ENCODE measurements around the gene IL1RAPL2. TPM values are rescaled to one million over a fixed set of nuclear protein-coding genes. Genes with fewer than 3 reads are reported as not detected.
"Not testable (repeated sequence)": the region's sequence is repeated elsewhere in the genome, so short reads cannot be mapped to it uniquely, and the experiment has no call there.

Gene IL1RAPL2
- total RNA-seq, 1 experiment from 2014 or later = not detected

GRCh38 chrX:105701310-105702052 lies 1135.5 kb downstream of the IL1RAPL2 start:
- DNase-seq (ENCODE audit: low read depth) = no peak

- no peak for DNase-seq (ENCODE audit: low read depth)
Observed at GRCh38 chrX:105703876-105704275, 1137.9 kb downstream of the IL1RAPL2 start.

GRCh38 chrX:105706041-105706440 lies 1140.0 kb downstream of the IL1RAPL2 start:
- no peak for DNase-seq (ENCODE audit: low read depth)

GRCh38 chrX:105711805-105712204 lies 1145.8 kb downstream of the IL1RAPL2 start:
- no peak for DNase-seq (ENCODE audit: low read depth)

GRCh38 chrX:105715746-105716145 lies 1149.7 kb downstream of the IL1RAPL2 start:
- DNase-seq (ENCODE audit: low read depth) = no peak

GRCh38 chrX:105723966-105724735 lies 1158.2 kb downstream of the IL1RAPL2 start:
- no peak for DNase-seq (ENCODE audit: low read depth)

GRCh38 chrX:105725228-105725627 lies 1159.2 kb downstream of the IL1RAPL2 start:
- no peak for DNase-seq (ENCODE audit: low read depth)

GRCh38 chrX:105738162-105738561 lies 1172.2 kb downstream of the IL1RAPL2 start:
- no peak for DNase-seq (ENCODE audit: low read depth)

GRCh38 chrX:105744291-105744690 lies 1178.3 kb downstream of the IL1RAPL2 start:
- no peak for DNase-seq (ENCODE audit: low read depth)

- DNase-seq (ENCODE audit: low read depth) = no peak
Observed at GRCh38 chrX:105744946-105745345, 1178.9 kb downstream of the IL1RAPL2 start.

- DNase-seq (ENCODE audit: low read depth) = no peak
Observed at GRCh38 chrX:105745863-105746262, 1179.9 kb downstream of the IL1RAPL2 start.

- no peak for DNase-seq (ENCODE audit: low read depth)
Observed at GRCh38 chrX:105752338-105752956, 1186.4 kb downstream of the IL1RAPL2 start.

GRCh38 chrX:105753411-105753810 lies 1187.4 kb downstream of the IL1RAPL2 start:
- DNase-seq (ENCODE audit: low read depth) = no peak

GRCh38 chrX:105754286-105754964 lies 1188.4 kb downstream of the IL1RAPL2 start:
- no peak for DNase-seq (ENCODE audit: low read depth)

GRCh38 chrX:105755109-105755508 lies 1189.1 kb downstream of the IL1RAPL2 start:
- no peak for DNase-seq (ENCODE audit: low read depth)

- no peak for DNase-seq (ENCODE audit: low read depth)
Observed at GRCh38 chrX:105758754-105759153, 1192.8 kb downstream of the IL1RAPL2 start.

GRCh38 chrX:105759598-105759997 lies 1193.6 kb downstream of the IL1RAPL2 start:
- DNase-seq (ENCODE audit: low read depth) = no peak

- DNase-seq (ENCODE audit: low read depth) = no peak
Observed at GRCh38 chrX:105765691-105766090, 1199.7 kb downstream of the IL1RAPL2 start.

GRCh38 chrX:105773801-105774200 lies 1207.8 kb downstream of the IL1RAPL2 start:
- no peak for DNase-seq (ENCODE audit: low read depth)

GRCh38 chrX:105775679-105776078 lies 1209.7 kb downstream of the IL1RAPL2 start:
- DNase-seq (ENCODE audit: low read depth) = no peak

GRCh38 chrX:105781804-105782203 lies 1215.8 kb downstream of the IL1RAPL2 start:
- no peak for DNase-seq (ENCODE audit: low read depth)

GRCh38 chrX:105796877-105797276 lies 1230.9 kb downstream of the IL1RAPL2 start:
- DNase-seq (ENCODE audit: low read depth) = not testable (repeated sequence)

All from M059J (cell line).